Parathyroid adenoma (tissue), 2 donors: ENCODE data around the gene SOCS7.

Experiments
- H2AFZ ChIP-seq: fragments of 300-600 bp; sonication (generic); one replicate; pipeline ENCODE4 v1.7.0; 2017; ENCODE audit warnings: antibody characterized with exemption, mild to moderate bottlenecking
- H3K27ac ChIP-seq: fragments of 300-600 bp; sonication (generic); one replicate; pipeline ENCODE4 v1.7.0; 2017
- H3K27me3 ChIP-seq: fragments of 300-600 bp; sonication (generic); one replicate; pipeline ENCODE4 v1.7.0; 2017; ENCODE audit warnings: low read length; ENCODE audit not compliant: control insufficient read depth, insufficient read depth
- H3K36me3 ChIP-seq: fragments of 300-600 bp; sonication (generic); one replicate; pipeline ENCODE4 v1.7.0; 2017; ENCODE audit warnings: low read length; ENCODE audit not compliant: control insufficient read depth, insufficient read depth
- H3K4me1 ChIP-seq: fragments of 300-600 bp; sonication (generic); one replicate; pipeline ENCODE4 v1.7.0; 2017; ENCODE audit warnings: control low read depth
- H3K4me2 ChIP-seq: fragments of 300-600 bp; sonication (generic); one replicate; pipeline ENCODE4 v1.7.0; 2017; ENCODE audit warnings: low read length
- H3K4me3 ChIP-seq: fragments of 300-600 bp; sonication (generic); one replicate; pipeline ENCODE4 v1.7.0; 2017; ENCODE audit warnings: low read depth, low read length
- H3K79me2 ChIP-seq: fragments of 300-600 bp; sonication (generic); one replicate; pipeline ENCODE4 v1.7.0; 2017; ENCODE audit warnings: control low read depth
- H3K9ac ChIP-seq: fragments of 300-600 bp; sonication (generic); one replicate; pipeline ENCODE4 v1.7.0; 2017; ENCODE audit warnings: mild to moderate bottlenecking
- H3K9me3 ChIP-seq: fragments of 300-600 bp; sonication (generic); one replicate; pipeline ENCODE4 v1.7.0; 2017; ENCODE audit warnings: low read length; ENCODE audit not compliant: control insufficient read depth
- CTCF ChIP-seq: fragments of 300-600 bp; sonication (generic); IDR thresholded peaks from one replicate; pipeline ENCODE4 v1.7.0; 2017; ENCODE audit warnings: antibody characterized with exemption, mild to moderate bottlenecking
- donor health status: primary hyperparathyroidism.

Gene SOCS7

GRCh38 chr17:38416840-38417209 is 65.2 kb downstream of the SOCS7 start:
- Histone ChIP-seq H3K36me3 (no peaks in the 10 kb centered on the region), H3K79me2 (peaks cover 2% of the 10 kb centered on the region), H3K9me3 (no peaks in the 10 kb centered on the region), H3K4me3 (no peak overlapping the region), H3K27me3 (peaks cover 4% of the 10 kb centered on the region), H3K4me1 (peaks cover 39% of the 10 kb centered on the region), H3K9ac (no peak overlapping the region), H3K4me2 (no peak overlapping the region), H3K27ac (peak overlapping the region; percentile 96), H2AFZ (peak overlapping the region; percentile 86)
- no peak for TF ChIP-seq CTCF

GRCh38 chr17:38417210-38417951 is 65.7 kb downstream of the SOCS7 start:
- Histone ChIP-seq H3K27me3 (peaks cover 4% of the 10 kb centered on the region), H3K4me2 (no peak overlapping the region), H3K9me3 (no peaks in the 10 kb centered on the region), H3K4me3 (no peak overlapping the region), H3K4me1 (peaks cover 39% of the 10 kb centered on the region), H3K79me2 (peaks cover 2% of the 10 kb centered on the region), H3K36me3 (no peaks in the 10 kb centered on the region), H3K9ac (no peak overlapping the region), H2AFZ (peak overlapping the region; percentile 86), H3K27ac (peak overlapping the region; percentile 96)
- TF ChIP-seq CTCF: no peak

- Histone ChIP-seq H3K4me1 (peaks cover 39% of the 10 kb centered on the region), H3K9ac (no peak overlapping the region)
Measured at GRCh38 chr17:38418062-38418692, 66.5 kb downstream of the SOCS7 start.

GRCh38 chr17:38418693-38419507 is 67.3 kb downstream of the SOCS7 start:
- no peak overlapping the region for H3K4me3 ChIP-seq
- no peak overlapping the region for H3K4me2 ChIP-seq
- H3K36me3 ChIP-seq: no peaks in the 10 kb centered on the region
- no peaks in the 10 kb centered on the region for H3K9me3 ChIP-seq
- H2AFZ ChIP-seq: peak overlapping the region; percentile 74
- TF ChIP-seq CTCF: no peak
- peaks cover 39% of the 10 kb centered on the region for H3K4me1 ChIP-seq
- H3K9ac ChIP-seq: no peak overlapping the region
- H3K79me2 ChIP-seq: peaks cover 5% of the 10 kb centered on the region
- peaks cover 4% of the 10 kb centered on the region for H3K27me3 ChIP-seq
- H3K27ac ChIP-seq: peak overlapping the region; percentile 96

More at GRCh38 chr17:38418062-38418692, 66.5 kb downstream of the SOCS7 start:
- Histone ChIP-seq H3K27me3 (peaks cover 4% of the 10 kb centered on the region), H3K36me3 (no peaks in the 10 kb centered on the region), H2AFZ (peak overlapping the region; percentile 86), H3K4me3 (no peak overlapping the region), H3K27ac (peak overlapping the region; percentile 96), H3K9me3 (no peaks in the 10 kb centered on the region), H3K79me2 (peaks cover 2% of the 10 kb centered on the region), H3K4me2 (no peak overlapping the region)
- no peak for TF ChIP-seq CTCF
